NCI-H187 (cell line): ENCODE results near the gene CEP170.

ENCODE experiments used
- DNase-seq, 2 experiments: peaks; one replicate each; lab custom pipeline; 2025; lab: John Stamatoyannopoulos, UW

The CEP170 gene

GRCh38 chr1:243254927-243255790, at the start of gene CEP170:
Gene CEP170 (minus strand): TSS chr1:243255281. CDS start chr1:243225280, 30,001 bp downstream.
- DNase-seq: peak; percentile 86 to 96

DNA sequence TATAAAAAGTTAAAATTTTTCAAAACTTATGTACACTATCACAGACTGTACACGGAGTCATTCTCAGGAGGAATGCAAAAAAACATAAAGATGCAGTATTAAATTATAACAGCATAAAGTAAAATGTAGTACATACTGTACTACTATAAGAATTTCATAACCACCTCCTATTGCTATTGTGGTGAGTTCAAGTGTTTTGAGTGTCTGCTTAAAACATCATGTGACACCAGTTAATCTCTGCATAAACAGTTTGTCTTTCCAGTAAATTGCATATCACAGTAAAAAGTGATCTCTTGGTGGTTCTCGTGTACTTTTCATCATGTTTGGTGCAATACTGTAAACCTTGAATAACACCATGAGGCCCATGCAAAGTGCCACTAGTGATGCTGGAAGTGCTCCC, 46.0 kb upstream of the CEP170 start:
- no peak for DNase-seq

GRCh38 chr1:243299069-243299468, 44.0 kb upstream of the CEP170 start:
- DNase-seq: no peak

DNA sequence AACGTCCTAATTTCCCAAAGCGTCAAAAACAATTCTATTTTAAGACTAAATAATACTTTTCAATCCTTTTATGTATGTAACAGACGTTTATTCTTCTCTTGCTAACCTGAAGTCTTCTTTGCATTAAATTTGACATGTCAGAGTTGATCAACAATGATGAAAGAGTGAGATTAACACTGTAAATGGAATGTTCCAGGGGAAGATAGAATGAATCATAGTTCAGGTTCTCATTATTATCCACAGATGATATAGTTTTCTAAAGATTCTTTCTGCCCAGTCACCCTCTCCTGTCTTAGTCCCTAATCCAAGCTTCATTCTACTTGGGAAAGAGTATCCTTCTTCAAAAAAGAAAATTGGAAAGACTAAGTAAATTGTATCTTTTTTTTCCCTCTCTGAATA, 39.6 kb upstream of the CEP170 start:
- no peak for DNase-seq

DNA sequence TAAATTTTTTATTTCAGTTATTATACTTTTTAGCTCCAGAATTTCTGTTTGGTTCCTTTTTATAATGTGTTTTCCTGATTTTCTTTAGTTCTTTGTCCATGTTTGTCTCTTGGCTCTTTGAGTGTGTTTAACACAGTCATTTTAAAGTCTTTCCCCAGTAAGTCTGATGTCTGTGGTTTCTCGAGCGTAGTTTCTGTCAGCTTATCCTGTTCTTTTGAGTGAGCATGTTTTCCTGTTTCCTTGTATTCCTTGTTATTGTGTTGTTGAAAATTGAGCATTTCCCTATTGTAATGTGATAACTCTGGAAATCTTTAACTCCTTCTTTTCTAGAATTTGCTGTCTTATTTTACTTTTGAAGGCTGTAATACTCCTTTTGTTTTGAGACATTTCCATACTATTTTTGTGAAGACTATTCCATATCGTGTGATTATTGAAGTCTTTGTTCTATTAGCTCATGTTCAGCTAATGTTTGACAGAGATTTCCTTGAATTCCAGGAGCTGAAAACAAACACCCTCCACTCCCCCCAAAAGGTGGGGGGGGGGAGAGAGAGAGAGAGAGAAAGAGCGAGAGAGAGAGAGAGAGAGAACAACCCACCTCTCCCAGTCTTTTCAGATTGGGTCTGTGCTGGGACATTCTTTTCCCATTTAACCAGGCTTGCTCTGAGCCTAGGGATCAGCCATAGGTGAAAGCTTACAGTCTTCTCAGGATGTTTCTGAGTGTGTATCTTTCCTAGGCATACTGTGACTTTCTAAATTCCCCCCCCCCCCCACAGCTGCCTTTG, 39.1 kb upstream of the CEP170 start:
- no peak for DNase-seq

DNA sequence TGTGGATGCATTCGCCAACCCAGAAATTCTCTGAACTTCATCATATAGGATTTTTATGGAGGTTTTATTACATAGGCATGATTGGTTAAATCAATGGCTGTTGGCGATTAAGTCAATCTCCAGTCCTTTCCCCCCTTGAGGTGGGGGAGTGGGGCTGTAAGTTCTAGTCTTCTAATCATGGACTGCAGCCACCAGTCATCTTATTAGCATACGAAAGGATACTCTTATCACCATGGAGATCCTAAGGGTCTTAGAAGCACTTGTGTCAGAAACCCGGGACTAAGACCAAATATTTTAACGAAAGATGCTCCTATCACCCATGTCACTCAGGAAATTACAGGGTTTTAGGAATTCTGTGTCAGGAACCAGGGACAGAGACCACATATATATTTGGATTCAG, 37.0 kb upstream of the CEP170 start:
- DNase-seq: no peak

- DNase-seq: no peak
Observed at GRCh38 chr1:243291292-243291691, 36.2 kb upstream of the CEP170 start.

GRCh38 chr1:243288062-243288461, 33.0 kb upstream of the CEP170 start:
- DNase-seq: no peak

GRCh38 chr1:243287652-243288051, 32.6 kb upstream of the CEP170 start:
- DNase-seq: no peak

- no peak for DNase-seq
Observed at GRCh38 chr1:243287123-243287460, 32.0 kb upstream of the CEP170 start.

GRCh38 chr1:243286409-243287122, 31.5 kb upstream of the CEP170 start:
- no peak for DNase-seq

- DNase-seq: no peak
Observed at GRCh38 chr1:243281672-243282071, 26.6 kb upstream of the CEP170 start.

DNA sequence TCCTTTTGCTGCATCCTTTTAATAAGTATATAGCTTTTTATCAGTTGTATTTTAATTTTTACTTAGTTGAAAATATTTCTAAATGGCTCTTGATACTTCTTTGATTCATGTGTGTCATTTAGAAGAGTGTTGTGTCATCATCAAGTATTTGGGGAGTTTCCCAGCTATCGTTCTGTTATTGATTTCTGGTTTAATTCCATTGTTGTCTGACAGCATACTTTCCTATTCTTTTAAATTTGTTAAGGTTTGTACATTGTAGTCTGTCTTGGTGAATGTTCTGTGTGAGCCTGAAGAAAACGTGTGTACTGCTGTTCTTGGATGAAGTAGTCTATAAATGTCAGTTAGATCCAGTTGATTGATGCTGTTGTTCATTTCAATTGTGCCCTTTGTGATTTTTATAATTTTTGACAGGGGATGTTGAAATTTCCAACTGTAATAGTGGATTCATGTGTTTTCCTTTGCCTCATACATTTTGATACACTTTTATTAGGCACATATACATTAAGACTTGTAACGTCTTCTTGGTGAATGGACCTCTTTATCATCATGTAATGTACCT, 25.6 kb upstream of the CEP170 start:
- DNase-seq: no peak

GRCh38 chr1:243275316-243275715, 20.2 kb upstream of the CEP170 start:
- DNase-seq: no peak

- DNase-seq: no peak
Observed at GRCh38 chr1:243273945-243274344, 18.9 kb upstream of the CEP170 start.

- DNase-seq: no peak
Observed at GRCh38 chr1:243273506-243273905, 18.4 kb upstream of the CEP170 start.

GRCh38 chr1:243272401-243272800, 17.3 kb upstream of the CEP170 start:
- no peak for DNase-seq

DNA sequence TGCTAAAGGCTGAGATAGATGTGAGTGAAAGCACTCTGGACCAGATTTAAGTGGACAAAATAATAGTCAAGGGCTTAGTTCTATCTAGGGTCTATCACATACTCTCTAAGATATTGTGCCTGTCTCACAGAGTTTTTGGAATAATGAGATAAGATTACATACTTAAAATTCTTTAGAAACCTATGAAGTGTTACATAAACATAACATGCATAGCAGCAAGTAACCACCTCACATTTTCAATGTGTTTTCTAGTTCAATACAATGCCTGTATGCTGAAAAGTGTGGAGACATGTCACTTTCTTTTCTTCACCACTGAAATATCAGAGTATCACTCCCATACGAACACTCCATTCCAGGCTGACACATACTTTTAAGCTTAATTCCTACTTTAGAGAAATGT, 16.9 kb upstream of the CEP170 start:
- DNase-seq: no peak

GRCh38 chr1:243270097-243270864, 15.2 kb upstream of the CEP170 start:
- no peak for DNase-seq

GRCh38 chr1:243269461-243269801, 14.3 kb upstream of the CEP170 start:
- no peak for DNase-seq

DNA sequence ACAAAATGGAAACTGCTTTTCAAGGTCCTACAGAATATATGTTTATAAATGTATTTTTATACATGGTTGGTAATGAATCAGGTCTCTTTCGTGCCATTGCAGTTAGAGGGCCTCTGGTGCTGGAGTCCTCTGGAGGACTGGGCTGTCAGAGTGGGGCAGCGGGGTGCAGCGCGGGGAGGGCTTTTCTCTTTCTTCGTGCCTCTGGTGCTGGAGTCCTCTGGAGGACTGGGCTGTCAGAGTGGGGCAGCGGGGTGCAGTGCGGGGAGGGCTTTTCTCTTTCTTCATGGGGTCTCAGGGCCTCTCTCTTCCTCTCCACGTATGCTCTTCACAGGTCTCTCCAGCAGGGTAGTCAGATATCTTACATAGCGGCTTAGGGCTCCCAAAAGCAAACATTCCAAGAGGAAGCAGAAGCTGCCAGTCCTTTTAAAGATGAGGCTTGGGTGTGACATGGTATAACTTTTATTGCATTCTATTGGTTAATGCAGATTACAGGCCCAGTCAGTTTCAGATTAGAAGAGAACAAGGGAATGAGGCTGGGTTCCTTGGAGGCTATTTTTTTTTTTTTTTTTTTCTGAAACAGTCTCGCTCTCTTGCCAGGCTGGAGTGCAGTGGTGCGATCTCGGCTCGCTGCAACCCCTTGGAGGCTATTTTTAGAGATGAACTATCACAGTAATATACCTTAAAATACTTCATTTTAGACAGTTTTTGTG, 13.8 kb upstream of the CEP170 start:
- DNase-seq: no peak
